Tibial nerve (tissue), 4 donors: ENCODE data around the gene PAPSS2.

Experiments
- CTCF ChIP-seq, 5 experiments: fragments of 200-600 bp in 3 of 5; fragments of 450-650 bp in 2 of 5; sonication (generic) in 3 of 5; IDR thresholded peaks; one replicate each; pipeline ENCODE4 v1.5.1; 2016 to 2019; ENCODE audit warnings: antibody characterized with exemption in 5 of 5, mild to moderate bottlenecking in 3 of 5, moderate library complexity in 2 of 5
- EP300 ChIP-seq, 2 donors: sonication (generic); formaldehyde crosslinking; IDR thresholded peaks; one replicate each; pipeline ENCODE4 v1.6.1; 2017; ENCODE audit warnings: antibody characterized with exemption in 2 of 2, mild to moderate bottlenecking in 1 of 2
- POLR2A ChIP-seq, 2 donors: fragments of 450-650 bp; IDR thresholded peaks; one replicate each; pipeline ENCODE4 v1.6.1; 2017; ENCODE audit warnings: antibody characterized with exemption in 2 of 2, mild to moderate bottlenecking in 2 of 2, moderate library complexity in 2 of 2

DNA sequence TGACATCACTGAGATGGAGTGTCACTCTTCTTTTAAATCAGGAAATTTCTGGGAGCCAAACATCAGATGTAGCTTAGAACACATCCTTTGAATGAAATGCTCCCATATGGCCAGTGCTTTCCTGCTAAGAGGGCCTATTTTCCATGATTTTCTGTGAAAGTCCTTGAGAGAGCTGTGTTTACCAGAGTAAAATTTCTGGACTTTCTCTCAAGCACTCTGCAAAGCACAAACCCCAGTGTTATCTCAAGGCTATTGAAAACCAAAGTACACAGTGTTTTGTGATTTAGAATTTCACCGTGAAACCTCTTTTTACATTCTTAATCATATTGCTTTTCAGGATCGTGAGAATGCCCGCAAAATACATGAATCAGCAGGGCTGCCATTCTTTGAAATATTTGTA is 54.0 kb downstream of the PAPSS2 start:
- no peak for TF ChIP-seq CTCF (IDR thresholded peaks at IDR 0.05)
- TF ChIP-seq EP300 (IDR thresholded peaks at IDR 0.05): no peak
- TF ChIP-seq POLR2A (IDR thresholded peaks at IDR 0.05): no peak
